HEK293T (cell line): ENCODE data around the gene NEO1.

Experiments
- CTCF ChIA-PET: fragments of 350-600 bp; formaldehyde crosslinking; extraction: SDS; loops from one replicate; lab custom pipeline; 2021; ENCODE audit warnings: antibody characterized with exemption, inconsistent platforms; lab: Yijun Ruan, JAX
- POLR2A ChIA-PET: fragments of 350-600 bp; formaldehyde crosslinking; extraction: SDS; loops from one replicate; lab custom pipeline; 2020; ENCODE audit warnings: antibody characterized with exemption, inconsistent platforms; lab: Yijun Ruan, JAX
- DNase-seq: peaks from one replicate; pipeline ENCODE4 v3.0.0; 2012; ENCODE audit warnings: mixed read lengths; ENCODE audit errors: extremely low spot score
- ARNT ChIP-seq: fragments of 450-650 bp; IDR thresholded peaks from 2 replicates; pipeline ENCODE4 v1.6.1; 2017; ENCODE audit warnings: mild to moderate bottlenecking
- BHLHE40 ChIP-seq: fragments of 450-650 bp; IDR thresholded peaks from 2 replicates; pipeline ENCODE4 v1.6.1; 2016; ENCODE audit warnings: mild to moderate bottlenecking, moderate library complexity, borderline replicate concordance
- CTBP1 ChIP-seq: fragments of 450-650 bp; IDR thresholded peaks from 2 replicates; pipeline ENCODE4 v1.6.1; 2016; ENCODE audit warnings: borderline replicate concordance
- ELF4 ChIP-seq: fragments of 450-650 bp; IDR thresholded peaks from 2 replicates; pipeline ENCODE4 v1.6.1; 2017; ENCODE audit warnings: antibody characterized with exemption
- FOXA1 ChIP-seq: fragments of 450-650 bp; IDR thresholded peaks from 2 replicates; pipeline ENCODE4 v1.6.1; 2016; ENCODE audit warnings: mild to moderate bottlenecking
- FOXK2 ChIP-seq: fragments of 450-650 bp; IDR thresholded peaks from 2 replicates; pipeline ENCODE4 v1.6.1; 2016; ENCODE audit warnings: mild to moderate bottlenecking
- FOXM1 ChIP-seq: fragments of 450-650 bp; IDR thresholded peaks from 2 replicates; pipeline ENCODE4 v1.6.1; 2017; ENCODE audit warnings: mild to moderate bottlenecking, borderline replicate concordance
- HDGF ChIP-seq: fragments of 450-650 bp; IDR thresholded peaks from 2 replicates; pipeline ENCODE4 v1.6.1; 2017; ENCODE audit warnings: antibody characterized with exemption, borderline replicate concordance
- L3MBTL2 ChIP-seq: fragments of 450-650 bp; conservative IDR thresholded peaks from 2 replicates; pipeline ENCODE4 v1.6.1; 2016; ENCODE audit warnings: mild to moderate bottlenecking
- LEF1 ChIP-seq: fragments of 450-650 bp; IDR thresholded peaks from 2 replicates; pipeline ENCODE4 v1.6.1; 2017; ENCODE audit warnings: mild to moderate bottlenecking, borderline replicate concordance
- NFRKB ChIP-seq: fragments of 450-650 bp; IDR thresholded peaks from 2 replicates; pipeline ENCODE4 v1.6.1; 2016; ENCODE audit warnings: mild to moderate bottlenecking, moderate library complexity
- PKNOX1 ChIP-seq: fragments of 450-650 bp; IDR thresholded peaks from 2 replicates; pipeline ENCODE4 v1.6.1; 2016
- SP1 ChIP-seq: fragments of 450-650 bp; IDR thresholded peaks from 2 replicates; pipeline ENCODE4 v1.6.1; 2017
- SUZ12 ChIP-seq: fragments of 450-650 bp; IDR thresholded peaks from 2 replicates; pipeline ENCODE4 v1.6.1; 2016; ENCODE audit warnings: mild to moderate bottlenecking
- TARDBP ChIP-seq: fragments of 450-650 bp; IDR thresholded peaks from 2 replicates; pipeline ENCODE4 v1.6.1; 2016
- ZNF384 ChIP-seq: fragments of 450-650 bp; IDR thresholded peaks from 2 replicates; pipeline ENCODE4 v1.6.1; 2016

The NEO1 gene

GRCh38 chr15:73237910-73238309, 185.6 kb downstream of the NEO1 start:
- TF ChIP-seq SP1 (no peak), FOXK2 (no peak), FOXM1 (no peak), ARNT (no peak), CTBP1 (no peak), TARDBP (no peak), LEF1 (no peak), ZNF384 (no peak), ELF4 (no peak), HDGF (no peak), PKNOX1 (no peak), SUZ12 (no peak), L3MBTL2 (no peak), BHLHE40 (no peak), NFRKB (no peak), FOXA1 (no peak)
- ChIA-PET CTCF (interaction anchor here (1.1 kb wide), 1 partner anchor 36 kb away, joined by 4 read pairs; no protein-coding TSS in a partner anchor), POLR2A (no interaction called here)
- no peak for DNase-seq

- DNase-seq, result no peak
- POLR2A ChIA-PET, result no interaction called here
- CTCF ChIA-PET, result interaction anchor here (1.0 to 3.9 kb wide), 2 partner anchors 26 to 34 kb away, joined by 3 to 21 read pairs; no protein-coding TSS in a partner anchor
- no peak for TF ChIP-seq TARDBP
- no peak for TF ChIP-seq ARNT
- no peak for TF ChIP-seq FOXA1
- no peak for TF ChIP-seq ELF4
- no peak for TF ChIP-seq L3MBTL2
- no peak for TF ChIP-seq CTBP1
- TF ChIP-seq HDGF, result no peak
- TF ChIP-seq ZNF384, result no peak
- no peak for TF ChIP-seq SUZ12
- no peak for TF ChIP-seq LEF1
- no peak for TF ChIP-seq BHLHE40
- TF ChIP-seq PKNOX1, result no peak
- no peak for TF ChIP-seq SP1
- TF ChIP-seq FOXK2, result no peak
- TF ChIP-seq FOXM1, result no peak
- TF ChIP-seq NFRKB, result no peak
Measured at GRCh38 chr15:73239564-73240215, 187.4 kb downstream of the NEO1 start.

GRCh38 chr15:73240866-73241499, 188.7 kb downstream of the NEO1 start:
- TF ChIP-seq SUZ12, result no peak
- TF ChIP-seq CTBP1, result no peak
- TF ChIP-seq NFRKB, result no peak
- TF ChIP-seq LEF1, result no peak
- TF ChIP-seq ELF4, result no peak
- TF ChIP-seq BHLHE40, result no peak
- no peak for TF ChIP-seq SP1
- no peak for TF ChIP-seq FOXM1
- TF ChIP-seq ZNF384, result no peak
- TF ChIP-seq FOXA1, result no peak
- TF ChIP-seq L3MBTL2, result no peak
- TF ChIP-seq ARNT, result no peak
- TF ChIP-seq HDGF, result no peak
- TF ChIP-seq FOXK2, result no peak
- no peak for TF ChIP-seq TARDBP
- ChIA-PET POLR2A (no interaction called here), CTCF (interaction anchor here (0.5 to 3.9 kb wide), 10 partner anchors 9 to 395 kb away, joined by 3 to 21 read pairs (median 4); no protein-coding TSS in a partner anchor)
- peak; percentile 70 for DNase-seq

- peak; percentile 24 for DNase-seq
- TF ChIP-seq ARNT (no peak), BHLHE40 (no peak), TARDBP (no peak), SUZ12 (no peak), FOXA1 (no peak), ELF4 (no peak), SP1 (no peak)
- CTCF ChIA-PET, result interaction anchor here (0.5 to 1.1 kb wide), 6 partner anchors 17 to 1561 kb away, joined by 3 to 6 read pairs (median 4); partner anchors contain the start of genes BBS4 and HIGD2B
- POLR2A ChIA-PET, result no interaction called here
Measured at GRCh38 chr15:73244333-73244732, 192.1 kb downstream of the NEO1 start.

GRCh38 chr15:73246439-73246838, 194.2 kb downstream of the NEO1 start:
- ChIA-PET CTCF (no interaction called here), POLR2A (no interaction called here)
- TF ChIP-seq FOXA1, result no peak
- no peak for TF ChIP-seq PKNOX1
- TF ChIP-seq HDGF, result no peak
- TF ChIP-seq CTBP1, result no peak
- TF ChIP-seq FOXM1, result no peak
- no peak for TF ChIP-seq BHLHE40
- TF ChIP-seq ARNT, result no peak
- TF ChIP-seq ZNF384, result no peak
- no peak for TF ChIP-seq L3MBTL2
- no peak for TF ChIP-seq LEF1
- TF ChIP-seq ELF4, result no peak
- TF ChIP-seq FOXK2, result no peak
- DNase-seq, result no peak

- ChIA-PET POLR2A (no interaction called here), CTCF (interaction anchor here (1.4 kb wide), 1 partner anchor 19 kb away, joined by 7 read pairs; no protein-coding TSS in a partner anchor)
- TF ChIP-seq CTBP1 (no peak), SUZ12 (no peak)
- no peak for DNase-seq
Measured at GRCh38 chr15:73246898-73247297, 194.6 kb downstream of the NEO1 start.
